ENCODE measurements around the gene EFCAB9.
"Not testable (repeated sequence)": the region's sequence is repeated elsewhere in the genome, so short reads cannot be mapped to it uniquely, and the experiment has no call there.

The EFCAB9 gene

DNA sequence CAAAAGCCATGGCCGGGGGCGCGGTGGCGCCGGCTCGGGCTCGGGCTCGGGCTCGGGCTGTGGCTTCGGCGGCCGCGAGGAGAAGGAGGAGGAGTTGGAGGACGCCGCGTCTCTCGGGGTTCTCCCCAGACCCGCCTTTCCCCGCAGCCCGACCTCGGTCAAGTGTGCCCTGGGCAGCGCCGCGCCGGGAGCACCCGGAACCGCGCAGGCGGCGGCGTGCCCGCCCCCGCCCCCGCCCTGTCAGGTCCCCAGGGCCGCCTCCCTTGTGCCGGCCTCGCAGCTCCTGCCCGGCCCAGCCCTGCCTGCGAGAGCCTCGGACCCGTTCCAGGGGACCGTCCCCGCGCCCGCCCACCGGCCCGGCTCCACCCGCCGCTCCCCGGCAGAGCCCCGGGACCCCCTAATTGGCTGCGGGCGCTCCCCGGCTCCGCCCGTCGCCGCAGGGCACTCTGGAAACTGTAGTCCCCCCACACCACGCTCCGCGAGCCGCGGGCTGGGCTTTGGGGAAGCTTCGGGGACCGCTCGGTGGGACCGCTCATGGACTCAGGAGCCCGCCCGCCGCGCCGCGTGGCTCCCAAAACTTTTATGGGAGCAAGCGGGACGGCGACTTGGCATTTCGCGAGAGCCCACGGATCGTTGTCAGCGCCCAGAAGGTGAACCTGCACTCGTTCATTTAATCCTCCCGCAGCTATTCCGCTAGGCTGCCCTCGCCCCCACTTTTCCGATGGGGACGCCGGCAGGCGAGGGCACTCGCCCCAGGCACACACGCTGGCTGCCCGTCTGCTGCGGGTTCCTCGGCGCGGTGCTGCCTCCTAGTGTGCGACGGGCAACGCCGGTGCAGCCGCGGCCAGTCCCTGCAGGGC, 5.7 kb upstream of the EFCAB9 start, which contains the start of gene STK10:
Gene STK10, minus strand, starts transcription at position 192 of the 860 bp plus-strand sequence. Its CDS starts 182 bp downstream, at position 10.
- DNase-seq (ENCODE audit: low spot score) = peak; percentile 91
- H3K4me3 Mint-ChIP-seq = peak within 1 kb of the TSS; percentile 99
- H3K27me3 Mint-ChIP-seq (ENCODE audit: low read depth) = peaks cover 6% of the 10 kb centered on the region
- peak within 1 kb of the TSS; percentile 93 for H3K27ac Mint-ChIP-seq
- peaks cover 21% of the 10 kb centered on the region for H3K4me1 Mint-ChIP-seq (ENCODE audit: low read depth)
- no peaks in the 10 kb centered on the region for H3K9me3 Mint-ChIP-seq
- H3K36me3 Mint-ChIP-seq (ENCODE audit: low read depth) = peaks cover 40% of the 10 kb centered on the region

DNA sequence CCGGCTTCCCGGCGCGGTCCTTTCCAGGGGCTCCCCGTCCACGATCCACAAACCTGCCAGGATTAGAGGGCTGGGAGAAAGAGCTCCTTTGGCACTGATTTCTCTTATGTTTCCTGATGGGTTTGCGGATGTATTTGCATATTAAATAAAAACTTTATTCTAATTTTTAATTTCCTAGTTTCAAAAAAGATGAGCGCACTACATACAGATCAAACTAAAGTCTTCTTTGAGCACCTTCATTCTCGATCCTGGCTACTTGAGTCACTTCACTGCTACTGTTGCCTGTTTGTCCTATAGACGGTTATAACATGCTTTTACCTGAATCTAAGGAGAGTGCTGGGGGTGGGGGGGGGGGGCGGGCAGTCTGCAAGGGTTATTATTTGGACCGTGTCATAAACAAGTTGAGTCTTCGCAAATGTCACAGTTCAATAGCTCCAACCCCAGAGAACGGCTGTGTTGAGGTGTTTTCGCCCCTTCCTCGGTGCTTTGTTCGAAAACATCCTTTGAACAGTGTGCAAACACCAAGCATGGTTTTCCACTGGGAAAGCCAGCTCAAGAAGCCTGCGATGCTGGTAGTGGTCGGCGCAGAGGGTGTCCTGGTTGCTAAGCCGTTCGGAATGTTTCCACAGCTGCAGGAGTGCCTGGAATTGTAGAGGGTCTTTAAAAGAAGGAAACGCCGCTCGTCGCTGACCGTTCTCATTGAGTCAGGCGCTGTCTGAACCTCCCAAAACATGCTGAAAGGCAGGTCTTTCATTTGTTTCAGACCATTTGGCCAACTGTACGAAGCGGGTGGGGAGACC, 4.9 kb upstream of the EFCAB9 start:
- peak overlapping the region; percentile 84 for H3K4me3 Mint-ChIP-seq
- H3K9me3 Mint-ChIP-seq = no peaks in the 10 kb centered on the region
- peaks cover 33% of the 10 kb centered on the region for H3K36me3 Mint-ChIP-seq (ENCODE audit: low read depth)
- peaks cover 6% of the 10 kb centered on the region for H3K27me3 Mint-ChIP-seq (ENCODE audit: low read depth)
- no peak for DNase-seq (ENCODE audit: low spot score)
- peaks cover 16% of the 10 kb centered on the region for H3K4me1 Mint-ChIP-seq (ENCODE audit: low read depth)
- H3K27ac Mint-ChIP-seq = no peak overlapping the region

DNA sequence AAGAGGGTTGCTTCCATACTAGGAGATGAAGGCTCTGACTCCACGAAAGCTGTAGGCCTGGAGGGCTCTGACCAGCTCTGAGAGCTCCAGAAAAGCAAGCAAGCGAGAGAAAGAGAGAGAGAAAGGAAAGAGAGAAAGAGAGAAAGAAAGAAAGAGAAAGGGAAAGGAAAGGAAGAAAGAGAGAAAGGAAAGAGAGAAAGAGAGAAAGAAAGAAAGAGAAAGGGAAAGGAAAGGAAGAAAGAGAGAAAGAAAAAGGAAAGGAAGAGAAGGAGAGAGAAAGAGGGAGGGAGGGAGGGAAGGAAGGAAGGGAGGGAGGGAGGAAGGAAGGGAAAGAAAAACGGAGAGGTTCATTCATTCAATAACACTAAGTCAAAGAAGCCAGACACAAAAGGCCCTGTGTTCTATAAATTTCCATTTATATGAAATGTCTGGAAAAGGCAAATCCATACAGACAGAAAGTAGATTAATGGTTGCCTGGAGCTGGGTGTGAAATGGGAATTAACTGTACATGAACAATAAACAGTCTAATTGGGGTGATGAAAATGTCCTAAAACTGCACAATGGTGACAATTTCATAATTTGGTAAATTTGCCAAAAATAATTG, 4.2 kb upstream of the EFCAB9 start:
- DNase-seq (ENCODE audit: low spot score) = no peak
- Mint-ChIP-seq H3K27ac (no peak overlapping the region), H3K27me3 (ENCODE audit: low read depth) (peaks cover 6% of the 10 kb centered on the region), H3K36me3 (ENCODE audit: low read depth) (peaks cover 27% of the 10 kb centered on the region), H3K4me3 (no peak overlapping the region), H3K4me1 (ENCODE audit: low read depth) (peaks cover 12% of the 10 kb centered on the region), H3K9me3 (no peaks in the 10 kb centered on the region)

DNA sequence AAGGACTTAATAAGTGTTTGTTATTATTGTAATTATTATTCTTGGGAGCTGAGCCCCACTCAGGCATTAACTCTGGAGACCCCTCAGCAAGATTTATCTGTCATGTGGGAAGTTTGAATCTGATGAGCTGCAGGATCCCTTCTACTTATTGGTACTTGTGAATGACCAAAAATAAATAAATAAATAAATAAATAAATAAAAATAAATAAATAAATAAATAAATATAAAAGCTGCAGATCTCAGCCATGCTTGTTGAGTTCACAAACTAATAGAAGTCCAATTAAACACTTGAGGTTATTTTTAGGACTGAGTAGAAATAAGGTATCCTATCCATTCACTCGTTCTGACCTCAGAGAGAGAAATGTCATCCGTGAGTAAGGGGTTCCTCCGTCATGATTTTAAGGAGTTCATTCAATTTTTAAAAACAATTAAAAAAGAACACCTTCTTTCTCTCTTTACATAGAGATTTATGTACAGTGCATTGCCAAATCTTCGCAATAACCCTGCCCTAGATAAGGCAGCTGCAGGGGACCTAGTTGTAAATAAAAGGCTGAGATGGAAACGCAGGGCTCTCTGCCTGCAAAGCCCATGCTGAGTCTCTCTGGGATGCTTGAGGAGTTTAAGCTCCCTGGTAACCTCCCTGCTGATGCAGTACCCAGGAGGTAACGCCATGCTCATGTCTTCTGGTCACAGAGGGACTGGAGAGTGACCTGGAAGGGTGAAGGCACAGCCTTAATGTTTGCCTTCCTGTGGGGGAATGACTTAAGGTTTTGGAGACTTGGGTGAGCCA, 1.2 kb downstream of the EFCAB9 start:
- Mint-ChIP-seq H3K27me3 (ENCODE audit: low read depth) (peaks cover 18% of the 10 kb centered on the region), H3K36me3 (ENCODE audit: low read depth) (no peaks in the 10 kb centered on the region), H3K27ac (no peak overlapping the region), H3K9me3 (no peaks in the 10 kb centered on the region), H3K4me1 (ENCODE audit: low read depth) (no peaks in the 10 kb centered on the region), H3K4me3 (no peak overlapping the region)
- DNase-seq (ENCODE audit: low spot score) = no peak

DNA sequence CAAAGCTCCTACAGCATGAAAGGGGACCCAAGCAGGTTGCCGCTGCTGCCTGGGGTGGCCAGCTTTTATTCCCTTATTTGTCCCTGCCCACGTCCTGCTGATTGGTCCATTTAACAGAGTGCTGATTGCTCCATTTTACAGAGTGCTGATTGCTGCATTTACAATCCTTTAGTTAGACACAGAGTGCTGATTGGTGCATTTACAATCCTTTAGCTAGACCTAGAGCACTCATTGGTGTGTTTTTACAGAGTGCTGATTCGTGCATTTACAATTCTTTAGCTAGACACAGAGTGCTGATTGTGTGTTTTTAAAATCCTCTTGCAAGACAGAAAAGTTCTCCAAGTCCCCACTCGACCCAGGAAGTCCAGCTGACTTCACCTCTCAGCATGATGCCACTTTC, 3.8 kb downstream of the EFCAB9 start:
- H3K27ac Mint-ChIP-seq; H3K4me3 Mint-ChIP-seq; H3K9me3 Mint-ChIP-seq; H3K36me3 Mint-ChIP-seq (ENCODE audit: low read depth); DNase-seq (ENCODE audit: low spot score); H3K4me1 Mint-ChIP-seq (ENCODE audit: low read depth): not testable (repeated sequence)
- H3K27me3 Mint-ChIP-seq (ENCODE audit: low read depth) = peaks cover 23% of the 10 kb centered on the region

DNA sequence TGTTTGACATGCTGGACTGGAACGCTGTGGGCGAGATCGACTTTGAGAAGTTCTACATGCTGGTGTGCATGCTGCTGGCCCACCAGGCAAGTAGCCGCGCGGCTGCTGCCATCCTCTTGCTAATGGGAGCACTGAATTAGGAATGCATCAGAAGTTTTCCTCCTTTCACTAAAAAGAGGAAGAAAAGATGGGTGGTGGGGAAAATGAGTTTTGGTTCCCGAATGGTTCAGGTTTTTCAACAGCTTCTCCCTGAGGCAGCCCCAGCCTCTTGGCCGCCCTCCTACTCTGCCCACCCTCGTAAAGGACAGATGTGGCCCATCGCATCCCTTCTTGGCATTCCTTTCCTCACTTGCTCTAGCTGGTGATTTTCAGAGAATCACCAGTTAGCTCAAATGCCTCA, 5.5 kb downstream of the EFCAB9 start:
- no peaks in the 10 kb centered on the region for H3K4me1 Mint-ChIP-seq (ENCODE audit: low read depth)
- no peak overlapping the region for H3K27ac Mint-ChIP-seq
- no peaks in the 10 kb centered on the region for H3K9me3 Mint-ChIP-seq
- no peak for DNase-seq (ENCODE audit: low spot score)
- peaks cover 23% of the 10 kb centered on the region for H3K27me3 Mint-ChIP-seq (ENCODE audit: low read depth)
- no peaks in the 10 kb centered on the region for H3K36me3 Mint-ChIP-seq (ENCODE audit: low read depth)
- no peak overlapping the region for H3K4me3 Mint-ChIP-seq

DNA sequence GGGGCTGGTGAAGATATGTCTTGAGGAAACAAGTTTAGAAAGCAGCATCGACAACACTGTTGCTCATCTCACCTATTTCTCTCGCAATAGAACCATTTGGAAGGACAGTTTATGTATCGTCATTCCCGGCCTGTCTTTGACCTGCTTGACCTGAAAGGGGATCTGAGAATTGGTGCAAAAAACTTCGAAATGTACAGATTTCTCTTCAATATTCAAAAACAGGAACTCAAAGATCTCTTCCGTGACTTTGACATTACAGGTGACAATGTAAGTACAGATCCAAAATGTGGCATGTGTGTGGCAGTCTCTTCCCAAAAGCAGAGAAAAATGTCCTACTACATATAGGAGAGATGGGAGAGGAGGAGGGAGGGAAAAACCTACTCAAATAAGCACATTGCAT, 6.5 kb downstream of the EFCAB9 start:
- peaks cover 23% of the 10 kb centered on the region for H3K27me3 Mint-ChIP-seq (ENCODE audit: low read depth)
- no peak overlapping the region for H3K27ac Mint-ChIP-seq
- no peaks in the 10 kb centered on the region for H3K36me3 Mint-ChIP-seq (ENCODE audit: low read depth)
- H3K4me1 Mint-ChIP-seq (ENCODE audit: low read depth) = no peaks in the 10 kb centered on the region
- DNase-seq (ENCODE audit: low spot score) = no peak
- no peak overlapping the region for H3K4me3 Mint-ChIP-seq
- H3K9me3 Mint-ChIP-seq = no peaks in the 10 kb centered on the region

DNA sequence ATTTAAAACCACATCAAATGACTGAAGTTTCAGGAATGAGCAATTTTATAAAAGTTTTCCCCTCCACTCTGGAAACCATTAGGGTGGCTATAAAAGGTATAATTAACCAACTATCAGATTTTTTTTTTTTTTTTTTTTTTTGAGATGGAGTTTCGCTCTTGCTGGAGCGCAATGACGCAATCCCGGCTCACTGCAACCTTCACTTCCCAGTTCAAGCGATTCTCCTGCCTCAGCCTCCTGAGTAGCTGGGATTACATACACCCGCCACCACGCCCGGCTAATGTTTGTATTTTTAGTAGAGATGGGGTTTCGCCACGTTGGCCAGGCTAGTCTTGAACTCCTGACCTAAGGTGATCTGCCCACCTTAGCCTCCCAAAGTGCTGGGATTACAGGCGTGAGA, 12.0 kb downstream of the EFCAB9 start:
- DNase-seq (ENCODE audit: low spot score); H3K36me3 Mint-ChIP-seq (ENCODE audit: low read depth); H3K27ac Mint-ChIP-seq; H3K4me1 Mint-ChIP-seq (ENCODE audit: low read depth); H3K4me3 Mint-ChIP-seq; H3K9me3 Mint-ChIP-seq; H3K27me3 Mint-ChIP-seq (ENCODE audit: low read depth): not testable (repeated sequence)

DNA sequence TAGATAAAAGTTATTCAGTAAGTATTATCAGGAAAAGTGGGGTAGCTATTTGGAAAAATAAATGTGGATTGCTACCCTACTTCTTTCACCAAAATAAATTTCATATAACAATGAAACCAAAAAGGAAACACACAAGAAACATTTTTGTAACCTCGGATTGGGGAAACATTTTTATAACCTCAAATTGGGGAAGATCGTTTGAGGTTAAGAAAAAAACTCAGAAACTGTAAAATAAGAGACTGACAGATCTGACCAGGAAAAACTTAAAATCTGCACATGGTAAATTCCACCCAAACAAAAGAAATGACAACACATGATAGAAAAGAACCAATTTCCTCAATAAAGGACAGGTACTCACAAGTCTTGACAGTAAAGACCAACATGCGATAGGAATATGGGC, 13.5 kb downstream of the EFCAB9 start:
- Mint-ChIP-seq H3K9me3 (no peaks in the 10 kb centered on the region), H3K4me3 (no peak overlapping the region), H3K27ac (no peak overlapping the region), H3K36me3 (ENCODE audit: low read depth) (peaks cover 16% of the 10 kb centered on the region), H3K27me3 (ENCODE audit: low read depth) (peaks cover 3% of the 10 kb centered on the region), H3K4me1 (ENCODE audit: low read depth) (peaks cover 8% of the 10 kb centered on the region)
- DNase-seq (ENCODE audit: low spot score) = no peak

DNA sequence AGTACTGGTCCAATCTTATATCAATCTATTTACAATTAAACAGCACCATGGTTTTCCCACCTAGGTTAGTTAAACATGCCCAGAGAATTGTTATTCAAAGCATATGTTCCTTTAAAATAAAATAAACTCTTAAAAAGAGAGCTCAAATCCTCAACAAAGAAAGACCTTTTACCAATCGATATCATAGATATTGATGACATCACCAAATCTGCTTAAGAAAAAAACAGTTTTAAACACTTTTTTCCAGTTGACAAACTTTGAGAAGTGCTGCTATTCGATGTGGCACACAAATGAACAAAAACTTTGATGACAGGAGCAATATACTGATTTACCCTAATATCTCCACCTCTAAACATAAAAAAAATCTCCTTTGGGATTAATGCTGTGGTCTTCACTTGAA, 15.7 kb downstream of the EFCAB9 start:
- Mint-ChIP-seq H3K27me3 (ENCODE audit: low read depth) (peaks cover 3% of the 10 kb centered on the region), H3K27ac (no peak overlapping the region), H3K9me3 (no peaks in the 10 kb centered on the region), H3K4me3 (no peak overlapping the region), H3K36me3 (ENCODE audit: low read depth) (peaks cover 20% of the 10 kb centered on the region), H3K4me1 (ENCODE audit: low read depth) (peaks cover 8% of the 10 kb centered on the region)
- no peak for DNase-seq (ENCODE audit: low spot score)

DNA sequence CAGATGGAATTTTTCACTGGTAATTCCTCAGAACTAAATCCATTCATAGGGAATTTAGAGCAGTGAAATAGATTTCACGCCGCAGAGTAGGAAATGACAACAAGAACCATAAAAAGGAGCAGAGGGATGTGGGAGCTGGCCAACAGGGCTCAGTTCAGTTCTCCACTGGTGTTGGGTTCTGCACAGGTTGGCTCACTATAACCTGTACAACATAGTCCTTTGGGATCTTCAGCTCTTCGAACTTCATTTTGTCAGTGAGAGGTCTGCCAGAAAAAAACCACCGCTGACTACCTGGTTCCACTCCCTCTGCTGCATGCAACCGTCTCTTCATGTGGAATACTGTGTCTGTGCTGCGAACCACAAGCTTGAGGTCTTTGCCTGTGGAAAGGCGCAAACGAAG, 17.7 kb downstream of the EFCAB9 start:
- no peak for DNase-seq (ENCODE audit: low spot score)
- H3K4me3 Mint-ChIP-seq = no peak overlapping the region
- H3K9me3 Mint-ChIP-seq = no peaks in the 10 kb centered on the region
- H3K27ac Mint-ChIP-seq = no peak overlapping the region
- H3K27me3 Mint-ChIP-seq (ENCODE audit: low read depth) = peaks cover 3% of the 10 kb centered on the region
- H3K4me1 Mint-ChIP-seq (ENCODE audit: low read depth) = peaks cover 8% of the 10 kb centered on the region
- H3K36me3 Mint-ChIP-seq (ENCODE audit: low read depth) = peaks cover 22% of the 10 kb centered on the region

DNA sequence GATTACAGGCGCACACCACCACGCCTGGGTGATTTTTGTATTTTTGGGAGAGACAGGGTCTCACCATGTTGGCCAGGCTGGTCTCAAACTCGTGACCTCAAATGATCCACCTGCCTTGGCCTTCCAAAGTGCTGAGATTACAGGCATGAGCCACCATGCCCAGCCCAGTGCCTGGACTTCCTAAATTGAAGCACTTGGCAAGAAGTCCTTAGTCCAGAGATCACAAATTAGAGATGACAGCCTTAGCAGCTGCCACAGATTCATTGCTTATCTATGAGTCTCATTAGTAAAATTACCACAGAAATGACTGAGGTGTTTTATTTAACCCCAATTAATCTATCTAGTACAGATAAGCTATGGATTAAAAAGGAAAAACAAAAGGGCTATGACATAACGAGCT, 19.2 kb downstream of the EFCAB9 start:
- Mint-ChIP-seq H3K9me3 (peaks cover 3% of the 10 kb centered on the region), H3K36me3 (ENCODE audit: low read depth) (peaks cover 27% of the 10 kb centered on the region), H3K4me3 (no peak overlapping the region), H3K4me1 (ENCODE audit: low read depth) (no peaks in the 10 kb centered on the region), H3K27ac (no peak overlapping the region), H3K27me3 (ENCODE audit: low read depth) (no peaks in the 10 kb centered on the region)
- no peak for DNase-seq (ENCODE audit: low spot score)

DNA sequence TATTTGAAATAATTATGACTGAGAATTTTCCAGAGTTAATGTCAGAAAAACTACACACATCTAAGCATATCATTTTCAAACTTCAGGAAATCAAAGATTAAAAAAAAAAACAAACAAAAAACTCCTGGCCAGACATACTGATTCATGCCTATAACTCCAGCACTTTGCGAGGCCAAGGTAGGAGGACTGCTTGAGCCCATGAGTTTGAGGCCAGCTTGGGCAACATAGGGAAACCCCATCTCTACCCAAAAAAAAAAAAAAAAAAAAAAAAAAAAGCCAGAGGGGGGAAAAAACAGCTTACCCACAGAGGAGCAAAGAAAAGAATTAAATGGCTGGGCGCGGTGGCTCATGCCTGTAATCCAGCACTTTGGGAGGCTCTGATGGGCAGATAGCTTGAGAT, 22.4 kb downstream of the EFCAB9 start:
- no peak for DNase-seq (ENCODE audit: low spot score)
- Mint-ChIP-seq H3K27ac (no peak overlapping the region), H3K9me3 (peaks cover 16% of the 10 kb centered on the region), H3K4me3 (no peak overlapping the region), H3K36me3 (ENCODE audit: low read depth) (peaks cover 40% of the 10 kb centered on the region), H3K4me1 (ENCODE audit: low read depth) (no peaks in the 10 kb centered on the region), H3K27me3 (ENCODE audit: low read depth) (no peaks in the 10 kb centered on the region)

All from T-helper 2 cell treated with Interferon-gamma antibody and Interleukin-4, amounts not matched to agents 5 μg/mL and 100 μg/mL, for 36 hours (primary cell).